Left lung (tissue), 10 donors: Measurements from ENCODE around the gene ARHGEF16. TPM values are rescaled to one million over a fixed set of nuclear protein-coding genes. Genes with fewer than 3 reads are reported as not detected.

Experiments
- ATAC-seq: fragments of 200-7000 bp; cut with Tn5 transposase; one replicate; pipeline ENCODE4 v1.9.1; 2020; ENCODE audit warnings: moderate library complexity
- DNase-seq, 4 donors: peaks; one replicate each; pipeline ENCODE4 v3.0.0-alpha.2; 2013 to 2020
- H3K27ac ChIP-seq, 2 donors: fragments of 200-600 bp; sonication (generic) in 1 of 2; one replicate each; pipeline versions ENCODE4 v1.5.0 to v1.8.0; 2020 to 2021
- H3K27me3 ChIP-seq, 2 donors: fragments of 200-600 bp; sonication (generic) in 1 of 2; one replicate each; pipeline versions ENCODE4 v1.5.0 to v1.8.0; 2020 to 2021
- H3K36me3 ChIP-seq, 2 donors: fragments of 200-600 bp; sonication (generic) in 1 of 2; one replicate each; pipeline versions ENCODE4 v1.5.0 to v1.8.0; 2020 to 2021
- H3K4me1 ChIP-seq, 2 donors: fragments of 200-600 bp; one replicate each; pipeline ENCODE4 v1.8.0; 2021
- H3K4me3 ChIP-seq, 2 donors: fragments of 200-600 bp; sonication (generic) in 1 of 2; one replicate each; pipeline versions ENCODE4 v1.5.0 to v1.8.0; 2020 to 2021; ENCODE audit warnings: mild to moderate bottlenecking in 1 of 2
- H3K9me3 ChIP-seq, 2 donors: fragments of 200-600 bp; sonication (generic) in 1 of 2; one replicate each; pipeline versions ENCODE4 v1.5.0 to v1.8.0; 2020 to 2021
- intact Hi-C, 2 donors: fragments of 100-400 bp; cut with DNase I; formaldehyde crosslinking; loops; one replicate each; pipeline versions ENCODE4 v1.11.2 to v1.14.2; 2022
- polyA plus RNA-seq, 6 donors: library from polyadenylated mRNA; unstranded; fragments of 120-200 nt; gene quantifications; one replicate each; pipeline ENCODE4 v1.2.1, GENCODE V29; 2013; ENCODE audit not compliant: insufficient read length in 6 of 6
- total RNA-seq, 2 donors: library from RNA; stranded (reverse); fragmentation: NEBNext Ultra II Directional; extraction: Animal tissue kit (Norgen Biotek cat#: 25700); gene quantifications; one replicate each; pipeline ENCODE4 v1.2.1, GENCODE V29; 2021
- TF ChIP-seq, protein P1 (sequence below), 2 donors: fragments of 200-600 bp; sonication (generic) in 1 of 2; IDR thresholded peaks; one replicate each; pipeline versions ENCODE4 v1.5.0 to v1.8.0; 2021; ENCODE audit warnings: antibody characterized with exemption in 2 of 2
- donor health status: DM: no; HTN: yes; CAD: no.
- donor health status: DM: no; HTN: no; CAD: no.

Gene ARHGEF16
- total and polyA plus RNA-seq, 8 donors, result 8.3 to 11.8 (median 9.7) TPM

DNA sequence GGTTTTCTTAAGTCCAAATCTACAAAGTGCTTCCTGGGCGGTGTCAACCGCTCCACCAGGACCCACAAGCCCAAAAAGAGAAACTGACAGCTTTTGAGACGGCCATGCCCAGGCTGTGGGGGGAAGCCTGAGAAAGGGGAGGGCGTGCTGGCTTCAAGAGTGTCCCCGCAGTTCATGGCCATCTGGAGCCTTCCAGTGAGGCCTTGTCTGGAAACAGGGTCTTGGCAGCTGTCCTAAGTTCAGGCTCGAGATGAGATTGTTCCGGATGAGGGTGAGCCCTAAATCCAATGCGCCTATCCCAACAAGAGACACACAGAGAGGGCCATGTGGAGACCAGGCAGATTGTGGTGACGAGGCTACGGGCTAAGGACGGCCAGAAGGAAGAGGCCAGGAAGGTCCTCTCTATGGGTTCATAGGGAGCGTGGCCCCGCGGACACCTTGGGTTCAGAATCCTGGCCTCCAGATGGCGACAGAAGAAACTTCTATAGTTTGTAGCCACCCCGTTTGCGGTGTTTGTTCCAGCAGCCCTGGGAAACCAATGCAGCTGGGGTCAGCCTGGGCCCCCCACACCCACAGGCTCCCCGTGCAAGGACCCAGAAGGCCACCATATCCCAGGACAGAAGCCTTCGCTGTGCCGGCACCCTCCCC lies 70.2 kb downstream of the ARHGEF16 start:
- H3K4me3 ChIP-seq, result no peak overlapping the region
- no peak for DNase-seq
- ATAC-seq, result no peak
- H3K27ac ChIP-seq, result no peak overlapping the region
- intact Hi-C loops, result no loop called here
- H3K9me3 ChIP-seq, result no peaks in the 10 kb centered on the region
- peaks cover 0 to 10% of the 10 kb centered on the region in 2 donors for H3K36me3 ChIP-seq
- no peaks in the 10 kb centered on the region for H3K27me3 ChIP-seq
- H3K4me1 ChIP-seq, result peaks cover 0 to 3% of the 10 kb centered on the region in 2 donors
- TF ChIP-seq, protein P1, sequence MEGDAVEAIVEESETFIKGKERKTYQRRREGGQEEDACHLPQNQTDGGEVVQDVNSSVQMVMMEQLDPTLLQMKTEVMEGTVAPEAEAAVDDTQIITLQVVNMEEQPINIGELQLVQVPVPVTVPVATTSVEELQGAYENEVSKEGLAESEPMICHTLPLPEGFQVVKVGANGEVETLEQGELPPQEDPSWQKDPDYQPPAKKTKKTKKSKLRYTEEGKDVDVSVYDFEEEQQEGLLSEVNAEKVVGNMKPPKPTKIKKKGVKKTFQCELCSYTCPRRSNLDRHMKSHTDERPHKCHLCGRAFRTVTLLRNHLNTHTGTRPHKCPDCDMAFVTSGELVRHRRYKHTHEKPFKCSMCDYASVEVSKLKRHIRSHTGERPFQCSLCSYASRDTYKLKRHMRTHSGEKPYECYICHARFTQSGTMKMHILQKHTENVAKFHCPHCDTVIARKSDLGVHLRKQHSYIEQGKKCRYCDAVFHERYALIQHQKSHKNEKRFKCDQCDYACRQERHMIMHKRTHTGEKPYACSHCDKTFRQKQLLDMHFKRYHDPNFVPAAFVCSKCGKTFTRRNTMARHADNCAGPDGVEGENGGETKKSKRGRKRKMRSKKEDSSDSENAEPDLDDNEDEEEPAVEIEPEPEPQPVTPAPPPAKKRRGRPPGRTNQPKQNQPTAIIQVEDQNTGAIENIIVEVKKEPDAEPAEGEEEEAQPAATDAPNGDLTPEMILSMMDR (IDR thresholded peaks at IDR 0.05), result no peak

DNA sequence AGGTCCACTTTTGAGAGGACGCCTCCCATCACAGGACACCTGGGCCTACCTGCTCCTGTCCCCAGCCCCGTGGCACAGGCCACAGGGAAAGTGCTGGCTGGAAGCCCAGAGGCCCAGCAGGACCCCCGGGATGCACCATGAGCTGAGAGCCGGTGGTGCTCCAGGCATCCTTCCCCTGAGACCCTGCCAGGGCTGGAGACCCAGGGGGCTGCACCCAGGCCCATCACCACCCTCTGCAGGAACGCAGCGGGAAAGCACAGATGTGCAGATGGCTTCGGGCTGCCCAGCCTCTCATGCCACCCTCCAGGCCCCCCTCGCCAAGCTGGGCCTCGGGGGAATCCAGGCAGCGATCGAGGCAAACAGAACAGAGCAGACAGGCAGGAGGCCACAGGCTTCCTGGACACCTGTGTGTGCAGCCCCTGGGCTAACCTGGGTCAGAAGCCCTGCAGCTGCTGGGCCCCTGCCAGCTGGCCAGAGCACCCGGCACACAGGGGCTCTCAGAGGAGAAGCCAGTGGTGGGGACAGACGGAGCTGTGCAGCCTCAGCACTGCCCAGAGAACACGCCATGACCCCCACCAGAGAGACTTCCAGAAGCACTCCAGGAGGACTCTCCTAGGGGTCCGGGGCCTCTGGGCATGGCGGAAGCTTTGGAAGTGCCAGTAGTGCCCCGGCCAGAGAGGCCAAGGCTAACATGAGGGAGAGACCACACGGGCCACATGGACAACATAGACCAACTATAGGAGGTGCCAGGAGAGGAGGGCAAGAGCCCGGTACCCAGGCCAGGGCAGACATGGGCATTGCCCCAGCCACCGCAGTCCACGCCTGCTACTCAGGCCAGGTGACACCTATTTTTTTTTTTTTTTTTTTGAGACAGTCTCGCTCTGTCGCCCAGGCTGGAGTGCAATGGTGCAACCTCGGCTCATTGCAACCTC lies 71.4 kb downstream of the ARHGEF16 start:
- Histone ChIP-seq H3K9me3 (no peaks in the 10 kb centered on the region), H3K4me3 (no peak overlapping the region), H3K27ac (no peak overlapping the region), H3K4me1 (peaks cover 6 to 14% of the 10 kb centered on the region in 2 donors), H3K36me3 (peaks cover 0 to 4% of the 10 kb centered on the region in 2 donors), H3K27me3 (no peaks in the 10 kb centered on the region)
- DNase-seq, result no peak
- TF ChIP-seq, protein P1 (IDR thresholded peaks at IDR 0.05), result no peak
- ATAC-seq, result no peak
- intact Hi-C loops, result no loop called here

DNA sequence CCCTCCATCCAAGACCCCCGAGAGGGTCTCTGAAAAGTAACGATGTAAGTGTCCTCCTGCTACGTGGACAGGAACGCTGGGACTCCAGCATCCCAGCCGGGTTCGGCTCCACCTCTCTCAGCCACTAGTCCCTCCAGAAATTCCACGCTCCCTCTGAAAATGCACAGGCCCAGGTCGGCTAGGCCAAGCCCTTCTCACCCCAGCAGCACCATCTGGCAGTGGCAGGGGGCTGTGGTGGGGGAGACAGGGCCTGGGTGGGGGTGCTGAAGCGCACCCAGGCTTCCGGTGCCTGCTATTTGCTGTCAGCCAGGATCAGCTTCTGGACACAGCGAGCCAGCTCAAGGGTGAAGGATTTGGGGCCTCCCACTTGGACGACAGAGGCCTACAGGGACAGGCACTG lies 73.3 kb downstream of the ARHGEF16 start:
- DNase-seq, result no peak
- H3K4me1 ChIP-seq, result peaks cover 6 to 21% of the 10 kb centered on the region in 2 donors
- no peak for ATAC-seq

DNA sequence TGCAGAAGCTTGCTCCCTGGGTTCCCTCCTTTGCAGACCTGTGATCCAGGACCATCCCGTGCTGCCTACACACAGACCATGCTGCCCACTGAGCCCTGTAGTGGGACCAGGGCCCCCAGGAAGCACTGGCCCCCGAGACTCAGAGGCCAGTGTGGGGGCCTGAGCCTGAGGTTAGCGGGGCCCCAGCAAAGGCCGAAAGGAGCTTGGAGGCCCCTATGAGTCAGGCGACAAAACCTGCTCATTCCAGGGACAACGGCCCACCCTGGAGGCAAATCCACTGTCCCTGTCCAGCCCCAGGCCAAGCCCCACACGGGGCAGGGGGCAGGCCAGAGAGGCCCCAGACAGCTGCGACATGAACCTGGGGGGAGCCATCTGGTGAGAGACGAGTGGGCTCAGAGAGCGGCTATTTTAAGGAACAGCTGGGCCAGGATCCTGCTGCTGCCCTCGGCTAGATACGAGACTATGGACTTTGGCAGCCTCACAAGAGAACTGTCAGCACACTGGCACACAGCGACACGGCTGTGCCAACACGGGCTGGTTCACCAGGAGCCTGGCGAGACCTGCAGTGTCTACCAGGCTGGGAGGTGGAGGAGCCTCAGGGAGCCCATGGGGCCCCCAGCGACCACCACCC lies 74.7 kb downstream of the ARHGEF16 start:
- H3K27ac ChIP-seq, result no peak overlapping the region
- H3K36me3 ChIP-seq, result no peaks in the 10 kb centered on the region
- ATAC-seq (no peak), DNase-seq (no peak)
- no peak overlapping the region for H3K4me3 ChIP-seq
- peaks cover 6 to 21% of the 10 kb centered on the region in 2 donors for H3K4me1 ChIP-seq
- intact Hi-C loops, result no loop called here
- TF ChIP-seq, protein P1 (IDR thresholded peaks at IDR 0.05), result no peak
- H3K27me3 ChIP-seq, result no peaks in the 10 kb centered on the region
- no peaks in the 10 kb centered on the region for H3K9me3 ChIP-seq

More for the DNA sequence above, 73.3 kb downstream of the ARHGEF16 start:
- Histone ChIP-seq H3K36me3 (peaks cover 0 to 4% of the 10 kb centered on the region in 2 donors), H3K27me3 (no peaks in the 10 kb centered on the region), H3K9me3 (no peaks in the 10 kb centered on the region), H3K27ac (no peak overlapping the region), H3K4me3 (no peak overlapping the region)
- TF ChIP-seq, protein P1 (IDR thresholded peaks at IDR 0.05), result no peak
- intact Hi-C loops, result no loop called here
